Fibroblast of gingiva (primary cell): ENCODE data around the gene PRKCB.

Experiments
- DNase-seq: peaks from one replicate; pipeline ENCODE4 v3.0.0-alpha.2; 2011; ENCODE audit warnings: low read depth

PRKCB gene

GRCh38 chr16:23836404-23837311, 875 bp downstream of the PRKCB start:
- DNase-seq: no peak

- no peak for DNase-seq
These were observed 1.9 kb downstream of the PRKCB start for GRCh38 chr16:23837553-23838308.

- DNase-seq: no peak
These were observed 2.8 kb downstream of the PRKCB start for GRCh38 chr16:23838485-23839142.

GRCh38 chr16:23840310-23840709, 4.5 kb downstream of the PRKCB start:
- no peak for DNase-seq

- DNase-seq: no peak
These were observed 6.4 kb downstream of the PRKCB start for GRCh38 chr16:23842137-23842600.

- no peak for DNase-seq
These were observed 7.4 kb downstream of the PRKCB start for GRCh38 chr16:23843143-23843542.

- DNase-seq: no peak
These were observed 11.5 kb downstream of the PRKCB start for GRCh38 chr16:23847251-23847650.

- no peak for DNase-seq
These were observed 12.2 kb downstream of the PRKCB start for GRCh38 chr16:23847948-23848347.

- no peak for DNase-seq
These were observed 13.2 kb downstream of the PRKCB start for GRCh38 chr16:23848958-23849357.

- no peak for DNase-seq
These were observed 17.2 kb downstream of the PRKCB start for GRCh38 chr16:23852794-23853562.

GRCh38 chr16:23855010-23855409, 19.2 kb downstream of the PRKCB start:
- no peak for DNase-seq

GRCh38 chr16:23856251-23856709, 20.5 kb downstream of the PRKCB start:
- no peak for DNase-seq

- DNase-seq: no peak
These were observed 21.6 kb downstream of the PRKCB start for GRCh38 chr16:23857256-23857880.

GRCh38 chr16:23857881-23858269, 22.1 kb downstream of the PRKCB start:
- DNase-seq: no peak

- DNase-seq: no peak
These were observed 22.8 kb downstream of the PRKCB start for GRCh38 chr16:23858542-23858941.

- no peak for DNase-seq
These were observed 24.0 kb downstream of the PRKCB start for GRCh38 chr16:23859713-23860269.

GRCh38 chr16:23861874-23862273, 26.1 kb downstream of the PRKCB start:
- DNase-seq: no peak

GRCh38 chr16:23862556-23862955, 26.8 kb downstream of the PRKCB start:
- no peak for DNase-seq

- no peak for DNase-seq
These were observed 28.0 kb downstream of the PRKCB start for GRCh38 chr16:23863511-23864422.

GRCh38 chr16:23865853-23866252, 30.1 kb downstream of the PRKCB start:
- no peak for DNase-seq
